AG09309 (cell line): Measurements from ENCODE around the gene BBX.

Source experiments
- DNase-seq: peaks from one replicate; pipeline ENCODE4 v3.0.0-alpha.2; 2010; ENCODE audit warnings: low read depth
- H3K4me3 ChIP-seq: 2 replicates; pipeline ENCODE4 v1.5.1; 2011; ENCODE audit warnings: mild to moderate bottlenecking, low read depth, low read length, moderate library complexity; ENCODE audit not compliant: control insufficient read depth
- TF ChIP-seq, protein P1 (sequence below): IDR thresholded peaks from 2 replicates; pipeline ENCODE4 v1.5.1; 2011; ENCODE audit warnings: mild to moderate bottlenecking, low read depth, low read length, inconsistent platforms; ENCODE audit not compliant: insufficient read depth, control insufficient read depth; ENCODE audit errors: missing control alignments

BBX gene

DNA sequence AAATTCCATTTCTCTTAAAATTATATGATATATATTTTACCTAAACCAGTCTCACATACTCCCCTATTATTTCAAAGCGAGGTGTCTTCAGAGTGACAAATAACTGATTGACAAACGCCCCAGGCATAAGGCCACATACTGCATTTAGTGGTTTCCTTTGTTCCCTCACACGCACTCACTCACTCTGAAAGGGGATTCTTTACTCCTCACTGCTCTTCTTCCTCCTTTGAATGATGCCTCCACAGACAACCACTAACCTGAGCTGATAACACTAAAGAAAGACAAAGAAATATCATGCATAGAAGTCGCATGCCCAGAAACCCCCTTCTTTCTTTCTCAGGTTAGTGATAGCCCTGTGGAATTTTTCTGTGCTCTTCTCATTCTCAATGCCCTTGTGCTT is 24.1 kb upstream of the BBX start:
- no peak overlapping the region for H3K4me3 ChIP-seq
- TF ChIP-seq, protein P1, sequence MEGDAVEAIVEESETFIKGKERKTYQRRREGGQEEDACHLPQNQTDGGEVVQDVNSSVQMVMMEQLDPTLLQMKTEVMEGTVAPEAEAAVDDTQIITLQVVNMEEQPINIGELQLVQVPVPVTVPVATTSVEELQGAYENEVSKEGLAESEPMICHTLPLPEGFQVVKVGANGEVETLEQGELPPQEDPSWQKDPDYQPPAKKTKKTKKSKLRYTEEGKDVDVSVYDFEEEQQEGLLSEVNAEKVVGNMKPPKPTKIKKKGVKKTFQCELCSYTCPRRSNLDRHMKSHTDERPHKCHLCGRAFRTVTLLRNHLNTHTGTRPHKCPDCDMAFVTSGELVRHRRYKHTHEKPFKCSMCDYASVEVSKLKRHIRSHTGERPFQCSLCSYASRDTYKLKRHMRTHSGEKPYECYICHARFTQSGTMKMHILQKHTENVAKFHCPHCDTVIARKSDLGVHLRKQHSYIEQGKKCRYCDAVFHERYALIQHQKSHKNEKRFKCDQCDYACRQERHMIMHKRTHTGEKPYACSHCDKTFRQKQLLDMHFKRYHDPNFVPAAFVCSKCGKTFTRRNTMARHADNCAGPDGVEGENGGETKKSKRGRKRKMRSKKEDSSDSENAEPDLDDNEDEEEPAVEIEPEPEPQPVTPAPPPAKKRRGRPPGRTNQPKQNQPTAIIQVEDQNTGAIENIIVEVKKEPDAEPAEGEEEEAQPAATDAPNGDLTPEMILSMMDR, result no peak
- no peak for DNase-seq

DNA sequence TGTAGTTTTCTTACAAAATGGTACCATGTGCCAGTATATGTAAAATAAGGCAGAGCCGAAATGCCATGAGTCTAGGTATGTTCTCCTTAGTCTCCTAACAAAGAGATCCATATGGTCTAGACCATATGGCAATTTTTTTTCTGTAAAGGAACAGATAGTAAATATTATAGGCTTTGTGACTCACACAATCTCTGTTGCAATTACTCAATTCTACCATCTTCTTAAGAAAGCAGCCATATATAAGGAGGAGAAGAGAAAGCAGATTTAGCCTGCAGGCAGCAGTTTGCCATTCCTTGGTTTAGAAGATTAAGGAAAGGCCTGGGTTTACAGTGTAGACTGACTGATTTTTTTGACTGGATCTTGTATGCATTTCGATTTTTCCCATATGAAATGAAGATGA is 16.3 kb upstream of the BBX start:
- DNase-seq, result no peak
- no peak overlapping the region for H3K4me3 ChIP-seq
- TF ChIP-seq, protein P1, result no peak

DNA sequence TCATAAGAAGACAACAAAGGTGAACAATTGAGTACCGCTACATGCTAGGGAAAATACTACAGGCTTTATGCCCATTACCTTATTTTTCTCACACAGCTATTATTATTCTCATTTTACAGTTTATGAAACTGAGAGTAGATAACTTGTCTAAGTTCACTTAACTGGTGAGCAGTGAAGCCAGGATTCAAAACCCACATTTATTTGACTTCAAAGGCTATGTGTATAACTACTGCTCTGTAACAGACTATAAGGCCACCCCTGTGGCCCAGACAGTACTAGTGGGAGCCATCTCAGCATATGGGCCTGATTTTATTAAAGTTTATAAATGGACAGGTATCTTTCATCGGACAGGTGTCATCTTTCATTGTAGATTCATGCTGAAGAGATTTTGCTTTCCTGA is 14.4 kb upstream of the BBX start:
- no peak overlapping the region for H3K4me3 ChIP-seq
- TF ChIP-seq, protein P1, result no peak
- no peak for DNase-seq

DNA sequence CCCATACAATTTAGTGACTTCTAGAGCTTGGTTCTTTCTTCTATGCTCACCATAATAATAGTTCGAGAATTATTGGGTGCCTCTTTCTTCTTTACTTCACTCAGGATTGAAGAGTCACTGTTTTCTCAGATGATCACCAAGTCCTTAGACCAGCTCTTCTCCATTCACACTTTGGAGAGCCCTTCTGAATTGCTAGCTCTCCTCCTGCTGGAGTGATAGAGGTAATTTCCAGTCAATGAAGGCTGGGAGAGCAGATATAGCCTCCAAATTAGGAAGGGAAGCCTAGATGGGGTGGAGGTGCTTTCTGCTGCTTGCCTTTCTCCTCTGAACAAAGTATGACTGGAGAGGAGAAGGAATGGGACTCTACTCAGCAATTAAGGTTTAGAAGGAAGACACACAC is 10.7 kb upstream of the BBX start:
- TF ChIP-seq, protein P1, result peak; percentile 7
- no peak for DNase-seq
- no peak overlapping the region for H3K4me3 ChIP-seq

DNA sequence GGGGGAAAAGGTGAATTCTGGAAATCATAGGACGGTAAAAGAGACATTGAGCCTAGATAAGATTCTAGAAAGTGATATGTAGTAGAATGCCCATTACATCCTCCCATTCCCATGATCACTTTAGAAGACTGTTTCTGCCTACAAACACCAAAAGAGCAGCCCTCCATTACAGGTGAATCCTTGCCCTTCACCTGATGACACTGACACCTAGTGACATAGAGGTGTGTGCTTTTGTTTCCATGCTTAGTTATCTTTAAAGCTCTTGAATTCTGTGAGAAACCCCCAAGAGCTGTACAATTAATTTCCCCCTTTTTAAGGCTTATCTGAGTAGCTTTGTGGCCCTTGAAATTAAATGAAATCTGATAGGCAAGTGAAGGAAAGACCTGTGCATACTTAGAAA is 8.3 kb upstream of the BBX start:
- DNase-seq, result no peak
- TF ChIP-seq, protein P1, result no peak
- no peak overlapping the region for H3K4me3 ChIP-seq

DNA sequence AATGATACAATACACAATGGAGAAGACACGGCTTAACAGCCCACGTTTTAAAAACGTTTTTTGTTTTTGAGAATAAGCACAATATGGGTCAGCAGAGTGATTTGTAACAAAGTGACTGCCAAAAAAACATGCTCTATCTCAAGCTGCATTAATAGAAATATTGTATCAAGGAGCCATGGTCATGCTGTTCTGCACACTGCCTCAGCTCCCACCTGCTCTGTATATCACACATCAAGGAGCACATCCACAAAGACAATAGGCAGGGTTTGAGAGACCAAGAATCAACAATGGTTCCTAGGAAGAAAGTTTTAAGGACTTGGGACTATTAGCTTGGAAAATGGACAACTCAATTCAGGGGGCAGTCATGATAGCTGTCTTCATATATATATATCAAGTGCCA is 6.3 kb upstream of the BBX start:
- H3K4me3 ChIP-seq, result no peak overlapping the region
- no peak for DNase-seq
- TF ChIP-seq, protein P1, result no peak

DNA sequence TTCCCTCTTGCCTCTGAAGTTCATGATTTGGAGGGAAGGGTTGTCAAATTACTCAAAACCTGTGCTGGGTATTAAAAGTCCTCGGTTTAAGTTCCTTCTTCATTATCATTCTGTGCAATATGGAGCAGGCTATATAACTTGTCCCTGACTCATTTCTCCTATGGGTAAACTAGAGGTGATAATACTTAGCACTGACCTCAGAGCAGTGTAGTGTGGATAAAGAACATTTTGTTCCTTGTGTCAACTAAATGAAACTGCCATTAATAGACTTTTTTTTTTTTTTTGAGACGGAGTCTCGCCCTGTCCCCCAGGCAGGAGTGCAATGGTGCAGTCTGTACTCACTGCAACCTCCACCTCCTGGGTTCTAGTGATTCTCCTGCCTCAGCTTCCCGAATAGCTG is 2.2 kb upstream of the BBX start:
- H3K4me3 ChIP-seq, result no peak overlapping the region
- TF ChIP-seq, protein P1, result no peak
- no peak for DNase-seq
